DND-41 (cell line): ENCODE results near the gene SYNCRIP.

ENCODE experiments used
- ATAC-seq: fragments of 200-7000 bp; cut with Tn5 transposase; 3 replicates; pipeline ENCODE4 v1.9.1; 2021; ENCODE audit warnings: low read depth; ENCODE audit not compliant: insufficient read depth
- DNase-seq: peaks from one replicate; pipeline ENCODE4 v3.0.0-alpha.2; 2020
- H2AFZ ChIP-seq: 2 replicates; pipeline ENCODE4 v1.6.0; 2012; ENCODE audit warnings: low read depth, low read length
- H3K27ac ChIP-seq: 2 replicates; pipeline ENCODE4 v1.5.1; 2012; ENCODE audit warnings: low read length, inconsistent platforms
- H3K27me3 ChIP-seq: fragments of 200-600 bp; sonication (generic); 2 replicates; pipeline ENCODE4 v1.6.0; 2012; ENCODE audit warnings: low read length, mild to moderate bottlenecking, inconsistent platforms; ENCODE audit not compliant: insufficient read depth, poor library complexity
- H3K36me3 ChIP-seq: 2 replicates; pipeline ENCODE4 v1.5.1; 2012; ENCODE audit warnings: low read length, inconsistent platforms; ENCODE audit not compliant: insufficient read depth
- H3K4me1 ChIP-seq: 2 replicates; pipeline ENCODE4 v1.5.1; 2012; ENCODE audit warnings: mild to moderate bottlenecking, low read length; ENCODE audit not compliant: insufficient read depth
- H3K4me2 ChIP-seq: 2 replicates; pipeline ENCODE4 v1.6.0; 2012; ENCODE audit warnings: mild to moderate bottlenecking, moderate library complexity, low read length, inconsistent platforms; ENCODE audit not compliant: insufficient read depth
- H3K4me3 ChIP-seq, 2 experiments: fragments of 200-600 bp in 1 of 2; shearing (Covaris generic) in 1 of 2; 2 replicates each; pipeline ENCODE4 v1.5.1; 2012 to 2016; ENCODE audit warnings: inconsistent platforms in 2 of 2, low read length in 2 of 2, mild to moderate bottlenecking in 2 of 2, low read depth in 1 of 2, moderate library complexity in 1 of 2
- H3K79me2 ChIP-seq: 2 replicates; pipeline ENCODE4 v1.6.0; 2012; ENCODE audit warnings: low read length, inconsistent platforms; ENCODE audit not compliant: insufficient read depth
- H3K9ac ChIP-seq: 2 replicates; pipeline ENCODE4 v1.6.0; 2012; ENCODE audit warnings: low read depth, mild to moderate bottlenecking, inconsistent platforms, low read length, moderate library complexity
- H3K9me3 ChIP-seq: 2 replicates; pipeline ENCODE4 v1.5.1; 2012; ENCODE audit warnings: low read length, moderate library complexity, mild to moderate bottlenecking, inconsistent platforms; ENCODE audit not compliant: insufficient read depth, severe bottlenecking
- H4K20me1 ChIP-seq: 2 replicates; pipeline ENCODE4 v1.6.0; 2012; ENCODE audit warnings: low read length; ENCODE audit not compliant: insufficient read depth
- CTCF ChIP-seq: IDR thresholded peaks from 2 replicates; pipeline ENCODE4 v1.5.1; 2012; ENCODE audit warnings: borderline replicate concordance, low read length, moderate library complexity, mild to moderate bottlenecking; ENCODE audit not compliant: poor library complexity, severe bottlenecking; ENCODE audit errors: extremely low read depth
- EZH2 ChIP-seq: IDR thresholded peaks from 3 replicates; pipeline ENCODE4 v1.6.1; 2012; ENCODE audit warnings: borderline replicate concordance, low read depth, mild to moderate bottlenecking, moderate library complexity, low read length, inconsistent platforms; ENCODE audit not compliant: severe bottlenecking

SYNCRIP gene

GRCh38 chr6:85662251-85662650 is 19.6 kb upstream of the SYNCRIP start:
- TF ChIP-seq CTCF (no peak), EZH2 (no peak)
- Histone ChIP-seq H3K9ac (no peak overlapping the region), H3K4me2 (no peak overlapping the region), H2AFZ (no peak overlapping the region), H3K36me3 (no peaks in the 10 kb centered on the region; the same call in 1 of the 2 replicates), H3K4me1 (no peaks in the 10 kb centered on the region), H3K4me3 (no peak overlapping the region), H3K9me3 (no peaks in the 10 kb centered on the region), H4K20me1 (no peaks in the 10 kb centered on the region), H3K27ac (no peak overlapping the region), H3K79me2 (no peaks in the 10 kb centered on the region), H3K27me3 (no peaks in the 10 kb centered on the region)
- ATAC-seq (no peak), DNase-seq (no peak)

GRCh38 chr6:85660181-85660611 is 17.5 kb upstream of the SYNCRIP start:
- Histone ChIP-seq H3K36me3 (no peaks in the 10 kb centered on the region), H2AFZ (no peak overlapping the region), H3K4me3 (no peak overlapping the region), H3K79me2 (no peaks in the 10 kb centered on the region), H3K27ac (no peak overlapping the region), H3K4me2 (no peak overlapping the region), H3K4me1 (no peaks in the 10 kb centered on the region), H4K20me1 (no peaks in the 10 kb centered on the region), H3K27me3 (no peaks in the 10 kb centered on the region), H3K9me3 (no peaks in the 10 kb centered on the region), H3K9ac (no peak overlapping the region)
- TF ChIP-seq EZH2, result no peak
- no peak for TF ChIP-seq CTCF
- ATAC-seq, result peak; percentile 35; the same call in 1 of the 3 replicates
- DNase-seq, result no peak

GRCh38 chr6:85650606-85651005 is 7.9 kb upstream of the SYNCRIP start:
- no peak overlapping the region for H2AFZ ChIP-seq
- TF ChIP-seq EZH2 (no peak), CTCF (no peak)
- no peaks in the 10 kb centered on the region for H3K4me1 ChIP-seq
- H3K79me2 ChIP-seq, result no peaks in the 10 kb centered on the region
- no peaks in the 10 kb centered on the region for H3K27me3 ChIP-seq
- no peaks in the 10 kb centered on the region for H4K20me1 ChIP-seq
- H3K27ac ChIP-seq, result no peak overlapping the region
- H3K9ac ChIP-seq, result no peak overlapping the region
- no peak overlapping the region for H3K4me2 ChIP-seq
- H3K9me3 ChIP-seq, result no peaks in the 10 kb centered on the region
- DNase-seq, result no peak
- ATAC-seq, result no peak
- no peaks in the 10 kb centered on the region for H3K36me3 ChIP-seq
- no peak overlapping the region for H3K4me3 ChIP-seq
